ENCODE measurements around the gene PDSS2.

PDSS2 gene

DNA sequence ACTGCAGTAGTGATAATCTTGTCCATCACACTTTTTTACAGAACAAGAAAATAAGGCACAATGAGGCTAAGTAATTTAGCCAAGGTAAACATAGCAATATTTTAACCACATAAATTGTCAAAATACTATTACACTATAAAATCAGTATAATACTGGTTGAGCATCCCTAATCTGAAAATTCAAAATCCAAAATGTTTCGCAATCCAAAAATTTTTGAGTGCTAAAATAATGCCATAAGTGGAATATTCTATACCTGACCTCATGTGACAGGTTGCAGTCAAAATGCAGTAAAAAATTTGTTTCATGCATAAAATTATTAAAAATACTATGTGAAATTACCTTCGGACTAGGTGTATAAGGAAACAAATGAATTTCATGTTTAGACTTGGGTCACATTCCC, 101.5 kb downstream of the PDSS2 start:
- DNase-seq (ENCODE audit: low read depth) = no peak

DNA sequence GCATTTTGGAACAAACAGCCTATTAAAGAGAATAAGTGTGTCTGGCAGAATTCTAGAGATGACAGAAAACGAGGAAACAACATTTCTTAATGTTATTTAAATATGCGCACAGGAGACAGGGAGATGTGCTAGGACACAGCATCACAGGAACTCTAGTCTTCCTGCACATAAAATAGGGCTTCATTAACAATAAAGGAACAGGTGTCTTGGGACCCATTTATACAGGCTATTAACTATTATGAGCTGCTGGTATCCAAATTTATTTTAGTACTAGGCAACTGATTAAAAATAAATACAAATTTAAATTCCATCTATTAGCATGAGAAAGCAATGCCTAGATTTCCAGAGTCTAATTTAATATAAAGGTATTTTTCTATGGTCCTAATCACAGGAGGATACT, 102.3 kb downstream of the PDSS2 start:
- no peak for DNase-seq (ENCODE audit: low read depth)

DNA sequence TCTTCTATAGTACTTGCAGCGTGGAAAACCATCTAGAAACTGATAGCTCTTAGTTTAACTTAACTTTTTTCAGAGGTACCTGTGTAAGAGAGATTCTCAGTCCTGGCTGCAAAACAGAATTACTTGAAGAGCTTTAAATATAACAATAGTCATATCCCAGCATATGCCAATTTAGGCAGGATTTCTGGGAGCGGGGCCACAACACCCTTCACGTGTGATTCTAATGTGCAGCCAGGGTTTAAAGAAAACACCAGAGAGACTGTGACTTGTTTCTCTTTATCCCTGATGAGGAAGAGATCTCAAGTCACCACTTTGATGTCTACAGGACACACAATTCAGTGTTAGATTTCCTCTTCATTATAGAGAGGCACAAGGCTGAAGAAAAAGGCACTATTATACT, 103.7 kb downstream of the PDSS2 start:
- DNase-seq (ENCODE audit: low read depth) = no peak

DNA sequence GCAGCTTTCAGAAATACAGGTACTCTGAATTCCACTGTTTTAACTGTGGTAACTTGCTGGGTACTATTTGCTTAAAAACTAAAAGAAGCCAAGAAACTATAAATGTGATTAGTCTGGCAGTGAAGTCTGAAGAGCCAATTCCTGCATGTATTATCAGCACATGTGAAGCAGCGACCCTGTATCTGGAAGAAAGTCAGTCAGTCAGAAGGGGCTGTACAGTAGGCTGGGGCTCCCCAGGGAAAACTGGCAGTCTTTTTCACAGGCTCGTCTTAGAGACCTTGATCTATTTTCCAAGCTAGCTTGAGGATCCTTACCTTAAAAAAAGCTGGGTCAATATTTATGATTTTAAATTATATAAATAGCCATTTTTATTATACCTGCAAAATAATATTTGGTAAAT, 104.9 kb downstream of the PDSS2 start:
- no peak for DNase-seq (ENCODE audit: low read depth)

DNA sequence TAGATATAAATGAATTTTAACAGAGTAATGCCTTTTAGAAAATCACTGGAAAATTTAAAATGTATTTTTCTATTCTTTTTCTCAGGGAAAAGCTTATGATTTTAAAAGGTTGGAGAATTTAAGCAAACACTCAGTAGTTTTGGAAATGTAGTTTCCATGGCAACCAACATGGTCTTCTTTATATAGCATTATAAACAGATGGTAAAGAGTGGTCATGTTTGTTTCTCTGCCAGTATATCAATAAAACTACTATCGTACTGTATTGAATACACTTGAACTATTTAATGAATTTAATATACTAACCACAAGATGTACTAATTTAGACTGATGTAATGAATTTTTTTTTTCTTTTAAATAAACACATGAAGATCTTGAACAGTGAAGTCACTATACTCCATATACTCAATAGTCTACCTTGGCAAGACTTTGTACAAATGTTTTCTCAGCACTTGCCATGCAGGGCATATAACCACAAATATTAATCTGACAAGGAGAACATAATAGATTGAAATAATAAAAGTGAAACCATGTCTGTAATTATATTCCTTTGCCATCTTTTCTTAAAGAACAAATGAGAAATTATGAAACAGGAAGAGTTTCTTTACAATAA, 105.5 kb downstream of the PDSS2 start:
- DNase-seq (ENCODE audit: low read depth) = no peak

DNA sequence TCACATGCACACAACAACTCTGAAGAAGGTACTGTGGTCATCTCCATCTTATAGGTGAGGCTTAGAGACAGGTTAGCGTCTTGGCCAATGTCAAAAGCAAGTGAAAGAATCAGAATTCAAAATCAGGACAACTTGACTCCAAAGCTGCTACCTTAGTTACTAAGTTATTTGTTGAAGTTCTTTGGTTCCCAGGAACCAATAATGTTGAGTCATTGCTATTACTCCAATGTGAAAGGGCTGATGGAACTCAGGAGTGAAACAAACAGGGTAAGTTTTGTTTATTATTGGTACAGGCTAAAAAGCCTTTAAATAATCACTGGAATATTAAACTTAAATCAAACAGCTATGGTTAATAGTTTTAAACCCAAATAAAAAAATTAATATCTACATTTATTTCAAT, 111.1 kb downstream of the PDSS2 start:
- no peak for DNase-seq (ENCODE audit: low read depth)

DNA sequence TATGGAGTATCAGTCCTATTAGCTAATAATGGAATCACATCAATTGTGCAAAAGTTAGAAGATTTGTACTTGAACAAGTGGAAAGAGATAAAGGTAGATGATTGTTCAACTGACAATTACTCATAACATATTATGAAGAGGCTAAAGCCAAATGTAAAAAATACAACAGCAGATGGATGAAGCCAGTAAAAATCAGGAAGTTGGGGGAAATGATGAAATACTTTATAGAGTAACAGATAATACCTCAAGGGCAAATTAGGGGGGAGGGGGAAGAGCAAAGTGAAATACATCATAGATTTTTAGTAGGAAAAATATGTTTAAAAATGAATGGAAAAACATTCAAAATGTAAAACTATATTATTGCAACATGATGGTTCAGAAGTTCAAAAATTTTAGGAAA, 114.0 kb downstream of the PDSS2 start:
- no peak for DNase-seq (ENCODE audit: low read depth)

DNA sequence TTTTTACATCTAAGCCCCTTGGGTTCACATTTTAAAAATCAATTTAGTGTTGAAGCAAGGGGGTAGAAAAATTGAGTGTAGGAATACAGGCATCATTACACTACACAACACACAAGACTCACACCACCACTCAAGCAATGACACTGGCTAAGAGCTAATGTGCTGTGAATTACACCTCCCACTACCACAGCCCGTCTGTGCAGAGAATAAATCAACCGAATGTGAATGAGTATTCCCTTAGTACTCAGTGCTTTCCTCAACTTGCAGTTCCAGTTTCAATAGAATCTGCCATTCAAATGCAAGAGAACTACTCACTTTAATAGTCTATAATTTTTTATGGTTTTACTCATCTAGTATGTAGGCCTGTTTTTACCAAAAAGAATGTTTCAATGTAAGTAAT, 114.4 kb downstream of the PDSS2 start:
- no peak for DNase-seq (ENCODE audit: low read depth)

DNA sequence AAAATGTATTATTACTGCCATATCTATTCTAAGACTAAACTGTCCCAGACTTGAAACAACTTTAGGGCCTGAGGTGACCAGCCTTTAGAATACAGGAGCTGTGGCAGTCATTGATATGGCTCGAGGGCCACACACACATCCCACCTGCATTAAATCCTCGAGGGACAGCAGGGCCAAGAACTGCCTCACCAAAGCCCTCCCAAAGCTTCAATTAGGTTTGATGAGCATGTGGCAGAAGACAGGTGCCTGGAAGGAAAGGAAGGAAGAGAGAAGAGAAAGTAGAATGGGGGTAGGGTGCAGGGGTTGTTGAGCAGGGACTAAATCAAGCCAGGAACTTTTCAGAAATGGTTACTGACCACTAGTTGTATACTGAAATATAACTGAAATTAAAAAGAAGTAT, 115.0 kb downstream of the PDSS2 start:
- no peak for DNase-seq (ENCODE audit: low read depth)

DNA sequence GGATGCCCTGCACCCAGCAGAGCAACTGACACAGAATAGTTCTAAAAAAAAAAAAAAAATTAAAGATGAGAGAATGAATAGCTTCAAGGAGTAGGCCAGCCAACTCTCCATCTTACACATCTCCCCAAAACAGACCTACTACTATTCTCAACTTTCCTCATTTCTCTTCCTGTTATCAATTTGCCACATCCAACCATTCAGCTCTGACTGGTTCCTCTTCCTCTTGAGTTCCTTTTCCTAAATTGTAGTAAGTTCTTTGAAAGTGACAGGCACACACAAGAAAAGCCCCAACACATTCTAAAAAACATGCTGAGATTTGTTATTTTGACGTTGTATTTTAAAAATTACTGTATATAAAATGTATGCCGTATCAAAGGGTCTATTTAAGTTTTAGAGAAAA, 117.2 kb downstream of the PDSS2 start:
- no peak for DNase-seq (ENCODE audit: low read depth)

DNA sequence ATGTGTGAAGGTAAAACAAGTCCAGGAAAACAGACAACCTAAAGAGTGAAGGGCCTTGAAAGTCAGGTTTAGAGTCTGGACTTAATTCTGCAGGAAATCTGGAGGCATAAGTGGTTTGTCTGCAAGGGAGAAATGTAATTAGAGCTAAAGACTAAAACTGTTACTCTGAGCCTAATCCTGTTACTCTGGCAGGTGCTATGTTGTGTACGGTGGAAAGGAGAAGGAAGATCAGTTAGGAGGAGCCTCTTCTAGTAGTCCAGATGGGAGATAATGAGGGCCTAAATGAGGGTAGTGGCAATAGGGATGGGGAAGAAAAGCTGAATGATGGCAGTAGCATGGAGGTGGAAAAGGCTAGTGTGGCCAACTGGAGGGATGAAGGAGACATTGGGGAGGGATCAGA, 118.5 kb downstream of the PDSS2 start:
- DNase-seq (ENCODE audit: low read depth) = no peak

DNA sequence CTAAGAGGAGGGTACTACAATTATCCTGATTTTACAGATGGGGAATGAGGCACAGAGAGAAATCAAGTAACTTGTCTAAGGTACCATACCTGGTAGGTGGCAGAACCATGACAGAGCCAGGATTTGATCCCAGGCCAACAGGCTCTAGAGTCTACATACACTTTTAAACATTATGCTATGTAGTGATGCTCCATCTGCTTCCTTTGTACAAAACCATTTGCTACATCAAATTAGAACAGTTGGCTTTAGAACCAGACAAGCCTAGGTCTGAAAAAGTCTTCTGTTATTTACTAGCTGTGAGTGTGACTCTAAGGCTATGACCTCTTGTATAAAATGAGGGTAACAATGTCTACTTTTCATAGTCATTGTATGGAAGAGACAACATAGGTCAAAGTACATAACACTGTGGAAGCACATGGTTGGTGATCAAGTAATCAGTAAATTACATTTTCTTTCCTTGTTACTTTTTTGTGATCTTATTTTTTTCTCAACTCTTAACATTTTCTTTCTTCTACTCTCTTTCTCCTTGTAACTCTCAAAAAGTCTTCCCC, 122.1 kb downstream of the PDSS2 start:
- no peak for DNase-seq (ENCODE audit: low read depth)

DNA sequence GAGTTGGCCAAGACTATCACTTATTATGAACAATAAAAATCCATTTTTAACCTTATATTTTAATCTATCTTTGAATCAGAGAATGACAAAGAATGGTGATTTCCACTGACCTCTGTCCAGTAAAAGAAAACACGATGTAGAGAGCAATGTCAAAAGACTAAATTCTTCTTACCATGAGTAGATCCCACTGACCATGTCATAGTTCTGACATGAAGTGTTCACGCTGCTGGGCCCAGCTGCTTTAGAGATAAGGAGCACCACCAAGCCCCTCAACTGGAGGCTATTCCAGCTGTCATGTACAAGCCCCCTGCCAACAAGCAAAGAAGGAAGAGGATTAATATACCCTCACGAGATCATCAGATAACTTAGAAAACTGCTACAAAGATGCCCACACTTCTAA, 125.3 kb downstream of the PDSS2 start:
- DNase-seq (ENCODE audit: low read depth) = no peak

DNA sequence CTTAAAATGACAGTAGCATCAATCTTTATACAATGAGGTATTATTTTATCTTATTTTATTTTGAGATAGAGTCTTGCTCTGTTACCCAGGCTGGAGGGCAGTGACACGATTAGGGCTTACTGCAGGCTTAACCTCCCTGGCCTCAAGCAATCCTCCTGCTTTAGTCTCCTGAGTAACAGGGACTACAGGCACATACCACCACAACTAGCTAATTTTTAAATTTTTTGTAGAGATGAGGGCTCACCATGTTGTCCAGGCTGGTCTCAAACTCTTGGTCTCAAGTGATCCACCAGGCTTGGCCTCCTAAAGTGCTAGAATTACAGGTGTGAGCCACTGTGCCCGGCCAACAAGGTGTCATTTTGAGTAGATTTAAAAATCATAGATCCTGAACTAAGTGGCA, 125.9 kb downstream of the PDSS2 start:
- no peak for DNase-seq (ENCODE audit: low read depth)

DNA sequence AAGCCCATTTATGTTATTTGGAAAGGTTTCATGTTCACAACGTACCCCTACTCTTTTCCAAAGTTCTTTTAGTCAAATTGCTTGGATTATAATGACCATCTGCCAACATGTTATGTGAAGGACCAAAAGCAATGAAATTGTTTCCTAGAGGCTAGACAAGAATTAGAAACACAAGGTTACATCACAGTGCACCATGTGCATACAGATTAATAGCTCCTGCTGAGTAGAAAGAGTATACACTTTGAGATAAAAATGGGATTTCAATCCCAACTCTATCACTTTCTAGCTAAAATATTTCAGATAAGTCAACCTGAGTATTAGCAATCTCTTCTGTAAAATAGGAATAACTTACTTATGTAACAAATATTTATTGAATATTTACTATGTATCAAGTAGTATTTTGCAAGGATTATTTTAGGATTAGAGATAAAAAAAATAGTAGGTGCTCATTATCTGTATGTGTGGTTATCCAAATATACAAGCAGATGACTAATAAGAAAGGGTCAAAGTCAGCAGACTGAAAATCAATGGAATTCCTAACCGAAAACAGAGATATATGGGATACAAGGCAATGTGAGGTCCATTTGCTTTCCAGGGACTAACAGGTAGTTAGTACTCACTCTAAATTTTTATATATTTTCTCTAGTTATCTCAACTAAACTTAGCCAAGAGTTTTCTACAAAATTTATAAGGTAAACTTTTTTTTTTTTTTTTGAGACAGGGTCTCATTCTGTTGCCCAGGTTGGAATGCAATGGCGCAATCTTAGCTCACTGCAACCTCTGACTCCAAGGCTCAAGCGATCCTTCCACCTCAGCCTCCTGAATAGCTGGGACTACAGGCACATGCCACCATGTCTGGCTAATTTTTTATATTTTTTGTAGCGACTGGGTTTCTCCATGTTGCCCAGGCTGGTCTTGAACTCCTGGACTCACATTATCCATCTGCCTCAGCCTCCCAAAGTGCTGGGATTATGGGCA, 127.7 kb downstream of the PDSS2 start:
- DNase-seq (ENCODE audit: low read depth) = no peak

DNA sequence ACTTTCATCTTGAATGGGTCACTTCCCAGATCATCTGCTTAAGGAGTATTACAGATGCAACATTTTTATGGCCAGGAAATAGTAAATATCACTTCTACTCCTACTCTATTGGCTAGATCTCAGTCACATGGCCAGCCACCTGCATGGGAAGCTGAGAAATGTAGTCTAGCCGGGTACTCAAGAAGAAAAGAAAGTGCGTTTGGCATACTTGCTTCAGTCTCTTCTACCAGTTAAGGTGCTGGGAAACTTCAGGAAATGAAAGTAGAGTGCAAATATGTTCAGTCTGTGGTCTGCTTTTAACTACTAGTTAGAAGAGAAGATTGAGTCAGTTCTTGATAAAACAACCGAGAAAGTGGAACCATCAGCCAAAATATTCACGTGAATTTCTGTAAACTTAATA, 129.2 kb downstream of the PDSS2 start:
- DNase-seq (ENCODE audit: low read depth) = no peak

DNA sequence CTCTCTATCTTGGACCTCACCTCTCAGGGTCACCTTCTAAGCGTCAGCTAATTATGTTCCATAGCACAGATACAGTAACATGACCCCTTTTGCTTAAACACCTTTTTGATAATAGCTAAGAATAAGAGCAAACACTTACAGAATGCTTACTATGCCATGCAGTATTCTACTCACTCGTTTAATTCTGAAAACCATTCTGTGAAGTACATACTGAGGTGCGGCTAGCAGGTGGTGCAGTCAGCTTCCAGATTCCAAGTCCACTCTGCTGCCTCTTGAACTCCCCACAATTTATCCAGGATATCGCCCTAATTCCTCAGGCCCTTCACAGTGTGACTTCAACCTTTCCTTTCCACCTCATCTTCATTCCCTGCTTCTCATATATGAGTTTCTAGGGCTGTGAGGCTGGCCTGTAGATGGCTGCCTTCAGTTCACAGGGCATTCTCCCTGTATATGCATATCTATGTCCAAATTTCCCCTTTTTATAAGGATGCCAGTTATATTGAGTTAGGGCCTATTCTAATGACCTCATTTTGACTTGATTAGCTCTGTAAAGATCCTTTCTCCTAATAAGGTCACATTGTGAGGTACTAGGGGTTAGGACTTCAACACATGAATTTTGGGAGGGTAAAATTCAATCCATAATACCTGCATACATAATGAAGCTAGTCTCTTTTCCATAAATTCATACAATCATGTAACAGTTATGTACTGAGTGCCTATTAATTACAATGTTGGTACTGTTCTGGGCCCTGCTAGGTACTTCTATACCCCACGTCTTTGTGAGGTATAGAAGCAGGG, 130.1 kb downstream of the PDSS2 start:
- no peak for DNase-seq (ENCODE audit: low read depth)

DNA sequence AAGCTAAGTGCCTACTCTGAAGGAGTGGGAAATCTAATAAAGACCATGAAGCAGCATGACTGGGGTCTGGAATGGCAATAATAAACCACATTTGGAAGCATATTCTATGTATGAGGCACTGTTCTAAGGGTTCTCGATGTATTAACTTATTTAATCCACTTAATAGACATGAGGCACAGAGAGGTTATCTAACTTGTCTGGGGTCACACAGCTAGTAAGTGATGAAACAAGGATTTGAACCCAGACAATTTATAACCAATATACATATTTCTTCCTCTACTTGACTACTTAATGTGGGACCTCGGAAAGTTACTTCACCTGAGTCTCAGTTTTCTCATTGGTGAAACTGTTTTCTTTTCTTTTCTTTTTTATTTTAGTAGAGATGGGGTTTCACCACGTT, 131.3 kb downstream of the PDSS2 start:
- DNase-seq (ENCODE audit: low read depth) = no peak

DNA sequence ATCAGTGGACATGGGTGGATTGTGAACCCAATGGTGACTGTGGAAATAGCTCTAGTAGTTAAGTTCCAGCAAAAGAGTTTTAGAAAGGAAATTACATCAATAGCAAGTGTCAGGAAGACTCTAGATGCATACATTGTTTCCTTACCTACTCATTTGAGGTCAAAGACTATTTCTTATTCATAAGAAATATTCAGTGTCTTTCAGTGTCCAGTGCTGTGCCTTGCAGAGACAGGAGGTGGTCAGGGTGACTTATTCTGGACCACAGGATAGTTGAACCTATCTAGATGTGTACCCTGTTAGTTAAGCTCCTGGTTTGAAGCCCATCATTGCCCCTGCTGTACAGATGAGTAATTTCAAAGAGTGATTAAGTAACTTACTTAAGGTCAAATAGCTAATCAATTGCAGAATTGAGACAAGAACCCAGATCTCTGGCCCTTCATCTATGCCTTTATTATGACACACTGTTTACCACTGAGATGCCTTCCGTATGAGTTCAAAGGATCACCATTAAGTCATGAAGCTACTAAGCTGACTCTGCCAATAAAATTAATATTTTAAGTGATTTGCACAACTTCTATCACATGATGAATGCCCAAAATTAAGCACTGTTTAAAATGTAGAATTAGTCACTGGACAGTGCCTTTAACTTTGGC, 136.1 kb downstream of the PDSS2 start:
- no peak for DNase-seq (ENCODE audit: low read depth)

DNA sequence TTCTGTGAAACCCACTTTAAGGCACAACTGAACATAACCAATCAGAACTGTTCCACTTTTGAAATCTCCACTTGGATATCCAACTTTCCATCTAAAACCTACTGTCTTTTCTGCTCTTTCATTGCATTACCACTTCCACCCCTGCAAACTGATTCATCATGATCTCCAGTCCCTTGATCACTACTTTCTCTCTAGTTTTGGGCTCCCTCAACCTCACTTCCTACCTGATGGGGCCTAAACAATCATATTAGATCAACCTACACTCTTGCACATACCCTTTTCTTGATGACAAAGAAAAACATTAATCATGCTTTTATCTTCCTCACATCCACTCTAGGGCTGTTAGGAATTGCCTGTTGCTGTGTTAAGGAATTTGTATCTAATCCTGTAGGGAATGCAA, 137.6 kb downstream of the PDSS2 start:
- DNase-seq (ENCODE audit: low read depth) = no peak

DNA sequence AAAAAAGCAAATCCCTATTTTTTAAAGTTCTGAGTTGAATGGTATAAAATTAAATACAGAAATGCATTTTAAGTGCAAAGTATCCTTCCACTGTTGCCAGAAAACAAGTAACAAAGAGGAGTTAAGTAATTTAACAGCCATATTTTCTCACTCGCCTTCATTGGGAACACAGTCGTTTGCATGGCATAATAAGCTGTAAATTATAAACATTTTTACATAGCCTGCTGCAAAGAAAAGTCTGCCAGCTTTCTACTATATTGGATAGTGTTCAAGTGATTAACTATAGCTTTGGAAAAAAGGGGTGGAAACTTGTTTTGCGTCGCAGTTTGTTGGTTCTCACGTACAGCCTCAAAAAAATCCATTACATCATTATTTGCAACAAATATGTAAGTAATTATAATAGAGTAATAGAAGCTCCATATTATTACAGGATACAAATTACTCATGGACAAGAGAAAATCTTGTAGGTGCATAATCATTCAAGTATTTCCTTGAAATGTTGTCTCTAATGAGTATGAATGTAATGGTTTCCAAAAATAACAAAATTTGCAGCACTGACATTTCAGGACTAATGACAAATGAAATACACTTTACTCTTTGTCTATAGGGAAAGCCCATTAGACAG, 139.3 kb downstream of the PDSS2 start:
- no peak for DNase-seq (ENCODE audit: low read depth)
